Endothelial cell of umbilical vein (primary cell): ENCODE results near the gene TSSK6.

Source experiments
- CTCF ChIP-seq, 2 donors: IDR thresholded peaks; 1 replicate in 1 of 2; 2 replicates in 1 of 2; pipeline ENCODE4 v1.5.1; 2011; ENCODE audit warnings: low read length in 2 of 2, mild to moderate bottlenecking in 2 of 2, moderate library complexity in 2 of 2, control low read depth in 1 of 2, inconsistent platforms in 1 of 2, low read depth in 1 of 2; ENCODE audit not compliant: insufficient read depth in 1 of 2; ENCODE audit errors: extremely low read depth in 1 of 2
- EZH2 ChIP-seq: IDR thresholded peaks from 2 replicates; pipeline ENCODE4 v1.6.1; 2012; ENCODE audit warnings: borderline replicate concordance, low read depth, mild to moderate bottlenecking, moderate library complexity, low read length, inconsistent platforms; ENCODE audit not compliant: severe bottlenecking
- FOS ChIP-seq: IDR thresholded peaks from 2 replicates; pipeline ENCODE4 v1.6.1; 2011; ENCODE audit warnings: mild to moderate bottlenecking, low read length, moderate library complexity, borderline replicate concordance; ENCODE audit not compliant: insufficient read depth
- GATA2 ChIP-seq: IDR thresholded peaks from 2 replicates; pipeline ENCODE4 v1.7.0; 2011; ENCODE audit warnings: low read depth, mild to moderate bottlenecking, moderate library complexity, mixed read lengths, low read length; ENCODE audit not compliant: insufficient read length, insufficient read depth
- JUN ChIP-seq: IDR thresholded peaks from 2 replicates; pipeline ENCODE4 v1.6.1; 2011; ENCODE audit warnings: borderline replicate concordance, low read depth; ENCODE audit not compliant: insufficient read length, insufficient read depth
- MAX ChIP-seq: IDR thresholded peaks from 2 replicates; pipeline ENCODE4 v1.6.1; 2011; ENCODE audit not compliant: insufficient read depth, insufficient read length
- MYC ChIP-seq: IDR thresholded peaks from one replicate; pipeline ENCODE4 v1.6.1; 2011; ENCODE audit warnings: mild to moderate bottlenecking, low read depth, low read length
- POLR2A ChIP-seq: IDR thresholded peaks from 2 replicates; pipeline ENCODE4 v1.6.1; 2012; ENCODE audit warnings: low read depth, mild to moderate bottlenecking, control low read depth, low read length
- POLR2AphosphoS5 ChIP-seq: IDR thresholded peaks from 2 replicates; pipeline ENCODE4 v1.6.1; 2012; ENCODE audit warnings: low read depth, mild to moderate bottlenecking, control low read depth, low read length, moderate library complexity; ENCODE audit not compliant: insufficient read depth

GRCh38 chr19:19470579-19470978, 44.8 kb downstream of the TSSK6 start:
- TF ChIP-seq CTCF (IDR thresholded peaks at IDR 0.05; ENCODE audit: extremely low read depth in 1 of 2, insufficient read depth in 1 of 2, low read depth in 1 of 2, low read length in 2 of 2) (no peak), JUN (no peak), MAX (no peak), EZH2 (no peak), POLR2AphosphoS5 (no peak), POLR2A (no peak), MYC (no peak), GATA2 (no peak), FOS (no peak)
